Bronchial epithelial cell (primary cell): ENCODE results near the gene RIMS4. TPM values are rescaled to one million over a fixed set of nuclear protein-coding genes. Genes with fewer than 3 reads are reported as not detected.

Experiments
- DNase-seq: peaks from one replicate; pipeline ENCODE4 v3.0.0-alpha.2; 2010; ENCODE audit warnings: low read depth
- FAIRE-seq: peaks from 2 replicates; lab custom pipeline; 2011; peaks lifted over from hg19 to GRCh38; lab: Jason Lieb, UNC
- H3K27me3 ChIP-seq: 2 replicates; pipeline ENCODE4 v1.5.1; 2011; ENCODE audit warnings: low read length; ENCODE audit not compliant: control insufficient read depth, insufficient read depth
- H3K36me3 ChIP-seq: 2 replicates; pipeline ENCODE4 v1.5.1; 2011; ENCODE audit warnings: low read length; ENCODE audit not compliant: control insufficient read depth, insufficient read depth
- H3K4me3 ChIP-seq: 2 replicates; pipeline ENCODE4 v1.5.1; 2011; ENCODE audit warnings: mild to moderate bottlenecking, low read depth, low read length, control low read depth
- CTCF ChIP-seq: IDR thresholded peaks from 2 replicates; pipeline ENCODE4 v1.5.1; 2011; ENCODE audit warnings: mild to moderate bottlenecking, moderate library complexity, low read length, control low read depth, inconsistent platforms; ENCODE audit not compliant: insufficient read depth, severe bottlenecking
- total RNA-seq: library from RNA; depleted of rRNA; stranded (reverse); fragments of >200 nt; gene quantifications from 2 replicates; pipeline ENCODE4 v1.2.1, GENCODE V29; 2014

The RIMS4 gene
- total RNA-seq, 1 donor from 2014 or later, result not detected

- no peak for TF ChIP-seq CTCF
- FAIRE-seq (no peak), DNase-seq (no peak)
These were observed 47.7 kb downstream of the RIMS4 start for GRCh38 chr20:44762466-44763140.

GRCh38 chr20:44761423-44761822 is 48.9 kb downstream of the RIMS4 start:
- H3K4me3 ChIP-seq, result no peak overlapping the region
- no peak for DNase-seq
- no peaks in the 10 kb centered on the region for H3K36me3 ChIP-seq
- peaks cover 7% of the 10 kb centered on the region for H3K27me3 ChIP-seq
- no peak for TF ChIP-seq CTCF
- FAIRE-seq, result no peak

More at GRCh38 chr20:44762466-44763140, 47.7 kb downstream of the RIMS4 start:
- Histone ChIP-seq H3K27me3 (peaks cover 7% of the 10 kb centered on the region), H3K36me3 (no peaks in the 10 kb centered on the region), H3K4me3 (no peak overlapping the region)

- no peaks in the 10 kb centered on the region for H3K36me3 ChIP-seq
- FAIRE-seq, result no peak
- DNase-seq, result no peak
- H3K27me3 ChIP-seq, result peaks cover 7% of the 10 kb centered on the region
- no peak for TF ChIP-seq CTCF
- H3K4me3 ChIP-seq, result no peak overlapping the region
These were observed 50.8 kb downstream of the RIMS4 start for GRCh38 chr20:44759595-44759994.

- no peaks in the 10 kb centered on the region for H3K36me3 ChIP-seq
- DNase-seq (no peak), FAIRE-seq (no peak)
- H3K4me3 ChIP-seq, result no peak overlapping the region
- TF ChIP-seq CTCF, result no peak
- H3K27me3 ChIP-seq, result peaks cover 9% of the 10 kb centered on the region
These were observed 51.9 kb downstream of the RIMS4 start for GRCh38 chr20:44758247-44759101.

GRCh38 chr20:44756956-44757355 is 53.4 kb downstream of the RIMS4 start:
- H3K36me3 ChIP-seq, result no peaks in the 10 kb centered on the region
- DNase-seq (no peak), FAIRE-seq (no peak)
- H3K4me3 ChIP-seq, result no peak overlapping the region
- peaks cover 17% of the 10 kb centered on the region for H3K27me3 ChIP-seq
- TF ChIP-seq CTCF, result no peak
